GM19463 (cell line): Measurements from ENCODE around the gene LENG1.

ENCODE experiments used
- ATAC-seq: cut with Tn5 transposase; IDR thresholded peaks from one replicate; pipeline ENCODE4 v1.9.1; 2021; ENCODE audit warnings: mild to moderate bottlenecking, moderate library complexity; ENCODE audit not compliant: unreplicated experiment

Gene LENG1

GRCh38 chr19:54165222-54165621, 5.7 kb upstream of the LENG1 start:
- no peak for ATAC-seq

GRCh38 chr19:54164369-54165068, 5.0 kb upstream of the LENG1 start:
- no peak for ATAC-seq

- ATAC-seq = no peak
Observed at GRCh38 chr19:54162884-54163283, 3.4 kb upstream of the LENG1 start.

- no peak for ATAC-seq
Observed at GRCh38 chr19:54162241-54162805, 2.8 kb upstream of the LENG1 start.

GRCh38 chr19:54160854-54161253, 1.3 kb upstream of the LENG1 start:
- no peak for ATAC-seq

- no peak for ATAC-seq
Observed at GRCh38 chr19:54160182-54160811, 776 bp upstream of the LENG1 start.

- no peak for ATAC-seq
Observed at GRCh38 chr19:54158812-54159351, 639 bp downstream of the LENG1 start.

GRCh38 chr19:54156953-54157352, 2.6 kb downstream of the LENG1 start:
- no peak for ATAC-seq

- ATAC-seq = no peak
Observed at GRCh38 chr19:54156490-54156889, 3.0 kb downstream of the LENG1 start.

GRCh38 chr19:54155694-54156093, 3.8 kb downstream of the LENG1 start:
- ATAC-seq = no peak

GRCh38 chr19:54154603-54155345, 4.7 kb downstream of the LENG1 start:
- ATAC-seq = no peak

GRCh38 chr19:54153731-54154326, 5.7 kb downstream of the LENG1 start:
- no peak for ATAC-seq

GRCh38 chr19:54152878-54153524, 6.5 kb downstream of the LENG1 start:
- ATAC-seq = no peak

GRCh38 chr19:54152267-54152666, 7.3 kb downstream of the LENG1 start:
- ATAC-seq = no peak

GRCh38 chr19:54151362-54152035, 8.0 kb downstream of the LENG1 start:
- ATAC-seq = no peak

GRCh38 chr19:54149021-54149812, 10.3 kb downstream of the LENG1 start:
- ATAC-seq = no peak

GRCh38 chr19:54148158-54148557, 11.4 kb downstream of the LENG1 start:
- no peak for ATAC-seq

- no peak for ATAC-seq
Observed at GRCh38 chr19:54147676-54148075, 11.8 kb downstream of the LENG1 start.

GRCh38 chr19:54145541-54146158, 13.9 kb downstream of the LENG1 start:
- no peak for ATAC-seq
